HG03432 (cell line): ENCODE measurements around the gene RPRML.

ENCODE experiments used
- ATAC-seq: cut with Tn5 transposase; IDR thresholded peaks from one replicate; pipeline ENCODE4 v1.9.1; 2021; ENCODE audit warnings: mild to moderate bottlenecking, moderate library complexity; ENCODE audit not compliant: unreplicated experiment

Gene RPRML

DNA sequence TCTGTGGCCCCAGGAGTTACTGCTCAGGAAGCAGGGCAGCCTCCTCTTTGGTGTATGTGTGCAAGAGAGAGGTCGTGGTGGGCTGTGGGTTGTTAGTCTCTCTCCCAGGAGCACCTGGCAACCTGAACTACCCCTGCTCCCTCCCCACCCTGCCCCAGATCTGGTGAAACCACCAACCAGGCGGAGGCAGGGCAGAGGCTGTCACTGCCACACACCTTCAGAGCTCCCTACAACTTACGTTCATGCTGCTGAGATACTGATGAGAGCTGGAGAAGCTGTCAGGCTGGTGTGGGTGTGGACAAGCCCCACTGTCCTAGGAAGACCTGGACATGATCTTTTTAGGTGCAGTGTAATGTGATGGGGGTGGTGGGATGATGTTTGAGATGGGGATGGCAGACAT is 31.8 kb downstream of the RPRML start:
- ATAC-seq: no peak

- ATAC-seq: no peak
Observed at GRCh38 chr17:46944931-46945330, 34.1 kb downstream of the RPRML start.

GRCh38 chr17:46943501-46944393 is 35.3 kb downstream of the RPRML start:
- no peak for ATAC-seq

DNA sequence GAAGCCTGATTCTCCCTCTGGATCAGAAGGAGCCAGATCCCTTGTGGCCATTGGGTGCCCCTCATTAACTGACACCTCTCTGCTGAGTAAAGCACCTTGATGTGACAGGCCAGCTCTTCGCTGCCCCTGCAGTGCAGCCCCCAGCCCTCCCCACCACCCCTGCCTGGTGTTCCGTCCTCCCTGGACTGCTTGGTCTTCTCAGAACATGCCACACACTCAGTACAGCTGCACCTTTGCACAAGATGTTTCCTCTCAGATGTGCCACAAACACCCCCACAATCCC is 35.9 kb downstream of the RPRML start:
- no peak for ATAC-seq

DNA sequence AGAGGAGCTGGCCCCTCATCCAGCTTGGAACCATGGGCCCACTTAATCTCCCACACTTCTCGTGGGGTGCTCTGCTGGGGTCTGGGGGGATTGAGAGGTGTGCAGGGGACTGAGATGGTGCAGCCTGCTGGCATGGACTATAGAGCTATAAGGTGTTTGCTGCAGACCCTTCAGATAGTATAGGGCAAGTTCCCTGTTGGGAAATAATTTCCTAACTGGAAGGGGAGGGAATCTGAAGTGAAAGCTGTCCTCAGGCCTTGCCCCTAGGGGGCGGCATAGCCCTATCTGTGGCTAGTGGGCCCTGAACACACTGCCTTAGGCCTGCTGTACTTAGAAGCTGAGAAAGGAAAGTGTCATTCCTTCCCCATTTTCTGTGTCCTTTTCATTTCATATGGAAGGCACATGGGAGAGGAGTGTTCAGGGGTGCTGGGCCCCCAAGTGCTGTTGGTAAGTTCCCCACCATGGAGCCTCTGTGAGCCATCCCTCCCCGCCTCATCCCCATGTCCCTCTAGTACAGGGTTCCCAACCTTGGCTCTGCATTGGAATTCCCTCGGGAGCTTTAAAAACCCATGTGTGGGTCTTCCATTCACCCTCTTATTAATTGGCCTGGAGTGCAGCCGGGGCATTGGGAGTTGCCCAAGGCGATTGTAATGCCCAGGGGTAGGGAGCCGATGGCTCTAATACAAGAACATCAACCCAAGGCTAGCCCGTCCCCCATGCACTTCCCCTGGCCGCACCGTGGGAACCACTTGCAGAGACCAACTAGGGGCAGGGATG is 36.4 kb downstream of the RPRML start:
- no peak for ATAC-seq

DNA sequence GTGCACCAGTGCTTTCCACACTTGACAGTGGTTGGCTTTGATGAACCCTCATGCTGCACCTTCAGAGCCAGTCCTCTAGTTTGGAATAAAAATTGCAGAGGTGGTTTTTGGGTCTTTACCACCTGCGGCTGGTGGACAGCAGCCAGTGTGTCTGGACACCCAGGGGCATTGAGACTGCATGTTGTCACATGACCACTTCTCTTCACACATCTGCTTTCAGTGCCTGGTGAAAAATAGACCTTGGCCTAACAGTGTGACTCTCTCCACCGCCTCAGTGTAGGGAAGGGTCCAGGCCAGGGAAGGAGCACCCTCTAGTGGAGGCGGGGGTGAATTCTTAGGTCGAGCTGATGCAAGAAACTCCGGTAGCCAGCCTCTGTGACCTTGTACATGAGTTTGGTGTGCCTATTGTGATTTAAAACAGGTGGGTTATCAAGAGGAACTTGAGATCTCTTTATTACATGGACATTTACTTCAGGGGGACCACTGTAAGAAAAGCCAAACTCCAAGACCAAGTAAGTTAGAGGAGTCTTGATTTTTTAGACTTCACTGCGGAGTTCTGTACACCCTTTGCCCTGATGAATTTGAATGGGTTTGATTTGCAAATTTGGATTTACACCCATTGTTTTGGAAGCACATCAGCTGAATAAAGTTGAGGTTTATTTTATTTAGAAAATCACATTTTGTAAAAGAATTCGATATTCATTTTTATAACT is 38.2 kb downstream of the RPRML start:
- ATAC-seq: no peak

DNA sequence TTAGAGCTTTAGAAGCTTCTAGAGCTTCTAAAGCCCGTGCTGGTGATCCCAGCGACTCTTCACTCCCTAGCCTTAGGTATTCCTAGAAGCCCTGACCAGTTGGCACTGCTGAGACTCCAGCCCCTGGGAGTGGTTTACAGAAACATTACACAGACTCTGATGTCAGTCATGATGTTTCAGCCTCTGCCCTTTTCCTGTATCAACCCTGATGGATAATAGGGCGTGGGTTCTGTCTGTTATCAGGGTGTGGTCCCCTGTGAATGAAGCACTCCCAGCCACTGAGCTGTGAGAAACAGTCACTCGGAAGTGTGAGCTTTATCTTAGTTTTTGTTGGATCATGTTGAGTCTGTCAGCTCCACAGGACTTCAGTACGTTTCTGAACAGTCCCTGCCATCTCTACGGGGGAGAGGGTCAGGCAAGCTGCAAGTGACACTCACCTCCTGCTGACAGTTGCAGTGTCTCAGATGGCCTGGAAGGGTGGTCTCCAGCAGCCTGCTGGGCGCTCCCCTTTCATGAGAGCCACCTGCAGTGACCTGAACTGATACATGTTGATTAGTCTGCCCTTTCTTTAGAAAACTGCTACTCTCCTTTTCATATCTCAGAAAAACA is 43.3 kb downstream of the RPRML start:
- no peak for ATAC-seq

DNA sequence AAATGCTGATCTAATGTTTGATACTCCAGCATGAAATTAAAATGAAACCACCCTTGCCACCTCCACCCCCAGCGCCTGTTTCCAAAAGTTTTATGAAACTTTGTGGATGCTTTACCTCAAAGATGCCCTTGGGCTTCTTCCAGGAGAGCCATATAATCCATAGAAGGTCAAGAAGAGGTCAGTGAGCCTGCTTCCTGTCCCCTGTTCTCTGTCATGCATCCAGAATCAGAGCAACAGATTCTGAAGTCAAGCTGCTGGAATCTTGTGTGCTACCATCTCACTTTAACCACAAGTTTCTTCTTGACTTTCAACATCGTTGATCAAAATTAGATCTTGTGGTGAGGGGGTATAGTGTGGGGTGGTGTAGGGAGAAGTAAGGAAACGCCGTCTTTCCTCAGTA is 47.5 kb downstream of the RPRML start:
- ATAC-seq: no peak

- no peak for ATAC-seq
Observed at GRCh38 chr17:46930051-46930450, 49.0 kb downstream of the RPRML start.

DNA sequence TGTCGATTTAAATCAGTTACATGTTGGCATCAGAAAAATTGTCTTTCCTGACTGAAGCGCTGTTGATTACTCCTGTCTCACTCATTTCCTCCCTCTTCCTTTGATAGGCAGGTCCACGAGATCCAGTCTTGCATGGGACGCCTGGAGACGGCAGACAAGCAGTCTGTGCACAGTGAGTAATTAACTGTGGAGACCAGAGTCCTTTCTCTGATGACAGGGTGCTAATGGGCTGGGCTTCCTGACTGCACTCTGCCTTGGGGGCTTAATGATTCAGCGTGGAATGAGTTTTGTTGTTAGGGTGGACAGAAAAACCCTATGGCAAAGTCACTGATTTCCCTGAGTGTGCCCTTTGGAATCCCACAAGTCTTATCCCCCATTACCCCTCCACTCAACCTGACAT is 49.6 kb downstream of the RPRML start:
- no peak for ATAC-seq

DNA sequence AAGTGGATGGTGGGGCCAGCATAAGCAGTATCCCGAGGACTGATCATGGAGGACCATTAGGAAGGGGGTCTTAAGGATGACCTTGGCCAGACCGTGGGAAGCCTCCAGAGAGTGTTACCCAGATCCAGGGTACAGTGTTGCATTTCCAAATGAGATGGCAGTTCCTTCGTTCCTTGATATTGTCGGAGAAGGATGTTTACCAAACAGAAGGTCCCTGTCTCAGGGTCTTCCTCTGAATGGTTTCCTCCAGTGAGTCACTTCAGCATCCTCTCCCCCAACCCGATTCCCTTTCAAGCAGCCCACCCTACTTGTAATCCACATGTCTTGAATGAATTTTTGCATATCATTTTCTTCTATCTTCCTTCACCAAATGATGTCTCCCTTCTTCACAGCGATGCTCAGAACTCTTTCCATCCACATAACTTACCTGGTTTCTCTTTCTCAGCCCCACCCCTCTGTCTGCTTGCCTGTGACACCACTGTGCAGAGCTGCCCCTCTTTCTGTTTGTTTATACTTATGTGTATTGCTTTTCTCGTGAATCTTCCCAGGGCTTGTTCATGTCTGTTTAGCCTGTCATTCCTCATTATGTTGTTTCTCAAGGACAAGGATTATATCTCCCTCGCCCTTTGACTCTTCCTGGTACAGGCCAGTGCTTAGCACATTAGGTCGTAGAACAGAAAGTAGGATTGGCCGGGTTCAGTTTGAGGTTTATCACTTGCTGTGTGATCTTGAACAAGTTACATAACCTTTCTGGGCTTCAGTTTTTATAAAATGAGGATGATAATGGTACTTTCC is 50.4 kb downstream of the RPRML start:
- no peak for ATAC-seq
